Cardiac muscle cell (in vitro differentiated cells and primary cell): ENCODE data around the gene KCNMB1. TPM values are rescaled to one million over a fixed set of nuclear protein-coding genes. Genes with fewer than 3 reads are reported as not detected.

Source experiments
- DNase-seq, 2 donors: peaks; one replicate each; pipeline versions ENCODE4 v3.0.0 to v3.0.0-alpha.2; 2010 to 2017; ENCODE audit warnings: low read depth in 1 of 2, low spot score in 1 of 2
- H3K27ac ChIP-seq: fragments of 200-600 bp; sonication (generic); 2 replicates; pipeline ENCODE4 v1.5.1; 2016
- H3K27me3 ChIP-seq: fragments of 200-600 bp; sonication (generic); 2 replicates; pipeline ENCODE4 v1.6.0; 2016; ENCODE audit warnings: control low read depth
- H3K36me3 ChIP-seq: fragments of 200-600 bp; sonication (generic); 2 replicates; pipeline ENCODE4 v1.5.1; 2016; ENCODE audit warnings: control low read depth
- H3K4me1 ChIP-seq: fragments of 200-600 bp; sonication (generic); 2 replicates; pipeline ENCODE4 v1.8.1; 2017; ENCODE audit warnings: low read depth, mild to moderate bottlenecking, mixed run types
- H3K4me3 ChIP-seq: fragments of 200-600 bp; sonication (generic); 2 replicates; pipeline ENCODE4 v1.5.1; 2016; ENCODE audit warnings: mild to moderate bottlenecking
- H3K9me3 ChIP-seq: fragments of 200-600 bp; sonication (generic); 2 replicates; pipeline ENCODE4 v1.5.1; 2017; ENCODE audit warnings: low read depth, mild to moderate bottlenecking, control low read depth
- CTCF ChIP-seq: IDR thresholded peaks from 2 replicates; pipeline ENCODE4 v1.5.1; 2012; ENCODE audit warnings: low read depth, mild to moderate bottlenecking, low read length
- polyA plus RNA-seq: library from polyadenylated mRNA; unstranded; fragments of >200 nt; fragmentation: Nextera tagmentation; extraction: Ambion mirVana; gene quantifications from 2 replicates; pipeline ENCODE4 v1.2.1, GENCODE V29; 2016
- total RNA-seq: library from RNA; depleted of rRNA; stranded (reverse); fragments of >200 nt; gene quantifications from 2 replicates; pipeline ENCODE4 v1.2.3, GENCODE V29; 2016

The KCNMB1 gene
- total and polyA plus RNA-seq, 2 experiments from 2014 or later: 1.9 to 3.9 TPM

- no peak overlapping the region for H3K27ac ChIP-seq
- no peak for TF ChIP-seq CTCF
- no peak overlapping the region for H3K4me3 ChIP-seq
- no peaks in the 10 kb centered on the region for H3K9me3 ChIP-seq
- DNase-seq: no peak
- peaks cover 9% of the 10 kb centered on the region for H3K4me1 ChIP-seq
- no peaks in the 10 kb centered on the region for H3K27me3 ChIP-seq
- H3K36me3 ChIP-seq: no peaks in the 10 kb centered on the region
Measured at GRCh38 chr5:170353961-170354360, 35.2 kb downstream of the KCNMB1 start.

GRCh38 chr5:170353011-170353761 is 36.0 kb downstream of the KCNMB1 start:
- no peaks in the 10 kb centered on the region for H3K36me3 ChIP-seq
- TF ChIP-seq CTCF: no peak
- H3K27ac ChIP-seq: peak overlapping the region; percentile 6
- peaks cover 9% of the 10 kb centered on the region for H3K4me1 ChIP-seq
- H3K27me3 ChIP-seq: no peaks in the 10 kb centered on the region
- no peaks in the 10 kb centered on the region for H3K9me3 ChIP-seq
- no peak overlapping the region for H3K4me3 ChIP-seq
- peak; percentile 52 to 56 for DNase-seq

- TF ChIP-seq CTCF: peak; percentile 30
- H3K27me3 ChIP-seq: no peaks in the 10 kb centered on the region
- DNase-seq: peak in 1 of 2 donors; percentile 22
- no peak overlapping the region for H3K27ac ChIP-seq
- no peaks in the 10 kb centered on the region for H3K9me3 ChIP-seq
- H3K4me1 ChIP-seq: peaks cover under 1% of the 10 kb centered on the region
- no peaks in the 10 kb centered on the region for H3K36me3 ChIP-seq
- no peak overlapping the region for H3K4me3 ChIP-seq
Measured at GRCh38 chr5:170348137-170348633, 41.0 kb downstream of the KCNMB1 start.

- H3K36me3 ChIP-seq: no peaks in the 10 kb centered on the region
Measured at GRCh38 chr5:170347022-170347567, 42.1 kb downstream of the KCNMB1 start.

GRCh38 chr5:170345971-170346370 is 43.2 kb downstream of the KCNMB1 start:
- TF ChIP-seq CTCF: no peak

More at GRCh38 chr5:170347022-170347567, 42.1 kb downstream of the KCNMB1 start:
- Histone ChIP-seq H3K27ac (no peak overlapping the region), H3K4me1 (no peaks in the 10 kb centered on the region), H3K4me3 (no peak overlapping the region), H3K9me3 (no peaks in the 10 kb centered on the region), H3K27me3 (no peaks in the 10 kb centered on the region)
- no peak for DNase-seq
- TF ChIP-seq CTCF: no peak

More at GRCh38 chr5:170345971-170346370, 43.2 kb downstream of the KCNMB1 start:
- no peak overlapping the region for H3K27ac ChIP-seq
- H3K27me3 ChIP-seq: no peaks in the 10 kb centered on the region
- H3K36me3 ChIP-seq: no peaks in the 10 kb centered on the region
- H3K4me3 ChIP-seq: no peak overlapping the region
- H3K4me1 ChIP-seq: no peaks in the 10 kb centered on the region
- H3K9me3 ChIP-seq: no peaks in the 10 kb centered on the region
- DNase-seq: no peak
